SIG-M5 treated with dmso at 0.1 percent for 504 hours (cell line): ENCODE measurements around the gene AHCYL1.
"Not testable (repeated sequence)": the region's sequence is repeated elsewhere in the genome, so short reads cannot be mapped to it uniquely, and the experiment has no call there.

Experiments used
- DNase-seq: peaks from one replicate; lab custom pipeline; 2025; ENCODE audit not compliant: unreplicated experiment; lab: John Stamatoyannopoulos, UW

The AHCYL1 gene

DNA sequence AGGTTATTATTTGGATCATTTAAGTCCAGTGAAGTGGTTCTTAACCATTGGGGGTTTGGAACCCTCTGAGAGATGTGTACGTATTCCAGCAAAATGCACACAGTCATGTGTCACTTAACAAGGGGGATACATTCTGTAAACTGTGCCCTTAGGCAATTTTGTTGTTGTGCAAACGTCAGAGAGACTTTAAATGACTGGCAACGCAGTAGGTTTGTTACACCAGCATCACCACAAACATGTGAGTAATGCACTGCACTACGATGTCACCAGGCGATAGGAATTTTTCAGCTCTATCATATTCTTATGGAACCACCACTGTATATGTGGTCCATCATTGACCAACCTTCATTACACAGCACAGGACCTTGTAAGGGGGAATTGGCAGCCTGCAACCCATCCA is 11.9 kb downstream of the AHCYL1 start:
- no peak for DNase-seq

DNA sequence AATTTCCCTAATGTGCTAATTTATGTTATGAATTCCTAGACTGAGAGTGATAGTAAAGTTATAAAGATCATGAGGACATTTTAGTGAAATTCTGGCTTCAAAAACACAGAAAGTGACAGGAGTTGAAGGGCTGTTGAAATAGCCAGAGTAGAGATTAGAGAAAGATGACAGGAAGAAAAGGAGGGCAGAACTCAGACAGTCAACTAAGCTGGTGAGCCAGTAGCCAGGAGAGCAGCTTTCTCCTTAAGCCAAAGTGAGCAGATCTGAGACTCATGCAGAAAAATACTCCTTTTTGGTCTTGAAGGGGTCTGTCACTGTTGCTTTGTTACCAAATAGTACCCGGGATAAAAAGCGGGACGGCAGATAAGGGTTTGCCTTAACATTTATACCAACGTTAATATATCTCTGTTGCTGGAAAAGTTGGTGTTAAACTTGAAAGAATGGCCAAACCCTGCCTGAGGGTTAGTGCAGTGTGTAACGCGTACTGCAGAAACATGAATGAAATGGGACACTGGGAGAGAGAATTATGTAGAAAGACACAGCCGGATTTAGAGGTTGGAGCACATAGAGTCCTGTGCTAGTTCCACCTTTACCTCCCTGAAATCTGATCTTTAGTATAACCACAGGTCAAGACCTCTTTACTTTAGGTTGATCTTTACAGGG is 12.8 kb downstream of the AHCYL1 start:
- DNase-seq, result no peak

DNA sequence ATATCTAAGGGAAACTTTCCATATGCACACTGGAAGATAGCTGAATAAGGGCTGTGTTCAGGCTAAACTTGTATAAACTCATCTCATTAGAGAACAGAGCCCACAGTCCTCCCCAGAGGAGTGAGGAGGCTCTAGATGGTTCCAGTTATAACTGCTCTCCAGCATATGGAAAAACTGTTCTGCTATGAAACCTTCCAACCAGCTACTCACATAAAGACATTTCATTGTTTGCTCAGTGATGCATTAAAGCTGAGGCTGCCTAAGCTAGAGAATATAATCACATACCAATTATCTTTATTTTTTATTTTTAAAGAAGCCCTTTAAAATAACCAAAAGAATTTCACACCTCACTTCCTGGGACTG is 13.3 kb downstream of the AHCYL1 start:
- DNase-seq, result no peak

DNA sequence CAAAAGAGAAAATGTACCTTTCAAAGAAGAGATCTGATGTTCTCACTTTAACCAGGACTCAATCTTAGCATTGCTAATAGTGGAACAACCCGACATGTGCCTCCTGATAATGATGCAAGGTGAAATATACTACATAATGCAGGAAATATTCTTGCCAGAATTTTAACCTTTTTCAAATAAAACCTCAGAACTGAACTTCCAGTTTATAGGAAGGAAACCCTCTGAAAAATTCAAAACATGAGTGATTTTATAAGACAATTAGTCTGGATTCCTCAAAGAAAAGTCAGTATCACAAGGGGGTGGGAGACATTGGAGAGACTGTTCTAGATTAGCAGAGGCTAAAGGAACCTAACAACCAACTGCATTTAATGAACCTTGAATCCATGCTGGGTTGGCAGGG is 18.1 kb downstream of the AHCYL1 start:
- DNase-seq, result no peak

DNA sequence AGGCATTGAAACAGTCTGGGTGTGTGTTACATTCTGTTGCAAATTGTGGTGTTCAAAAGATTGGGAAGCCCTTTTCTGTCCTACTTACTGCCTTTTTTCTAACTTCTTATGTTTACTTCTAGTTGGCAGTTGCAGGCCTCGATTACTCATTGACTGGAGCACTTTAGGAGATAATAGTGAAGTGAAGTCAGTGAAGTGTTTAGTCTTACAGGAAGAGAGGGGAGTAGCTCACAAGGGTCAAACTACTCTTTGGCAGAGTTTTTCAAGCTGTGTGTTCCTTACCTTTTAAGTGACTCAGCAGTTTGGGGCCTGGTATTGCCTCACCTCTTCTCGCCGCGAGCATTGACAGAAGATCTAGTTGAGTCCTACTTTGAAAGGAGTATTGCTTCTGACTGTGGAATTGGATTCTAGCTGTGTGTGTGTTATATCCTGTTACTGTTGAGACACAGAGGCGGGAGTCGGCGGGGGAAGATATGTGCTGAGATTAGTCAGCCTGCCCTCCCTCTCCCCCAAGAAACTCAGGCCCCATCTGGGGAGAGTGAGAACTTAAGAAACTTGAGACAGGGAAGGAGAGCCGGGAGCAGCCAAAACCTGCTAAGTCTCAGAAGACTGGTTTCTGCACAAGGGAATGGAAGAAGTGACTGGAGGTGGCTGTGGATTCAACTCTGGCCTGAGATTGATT is 19.3 kb downstream of the AHCYL1 start:
- DNase-seq, result peak; percentile 79

DNA sequence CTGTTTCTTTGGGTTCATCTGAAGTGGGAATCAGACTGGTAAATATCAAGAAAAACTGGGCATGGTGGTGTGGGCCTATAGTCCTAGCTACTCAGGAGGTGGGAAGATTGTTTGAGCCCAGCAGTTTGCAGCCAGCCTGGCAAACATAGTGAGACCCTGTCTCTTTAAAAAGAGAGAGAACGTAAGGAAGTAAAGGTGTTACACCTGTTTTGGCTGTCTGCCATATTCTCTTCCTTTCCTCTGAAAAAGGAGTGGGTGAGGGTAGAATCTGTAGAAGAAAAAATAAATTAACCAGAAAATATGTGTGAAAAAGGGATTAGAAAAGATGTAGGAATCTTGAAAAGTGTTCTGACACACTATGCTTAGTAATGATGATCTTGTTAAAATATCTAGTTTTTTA is 20.0 kb downstream of the AHCYL1 start:
- DNase-seq, result no peak

DNA sequence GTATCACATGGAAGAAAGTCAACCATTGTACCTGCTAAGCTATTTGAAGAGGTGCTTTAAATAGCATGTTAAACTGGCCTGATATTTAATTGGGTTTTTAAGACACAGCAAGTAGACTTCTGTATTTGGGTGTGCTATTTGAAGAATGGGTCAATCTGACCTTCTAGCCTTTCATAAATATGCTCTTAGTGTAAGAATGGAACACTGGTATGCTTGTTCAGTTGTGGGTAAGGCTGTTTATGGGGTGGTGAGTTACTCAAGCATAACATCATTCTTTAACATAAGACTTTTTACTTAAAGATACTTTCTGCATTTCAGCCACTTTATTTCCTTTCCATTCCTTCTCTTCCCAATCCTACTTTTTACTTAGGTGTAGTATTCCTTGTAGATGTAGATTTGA is 21.4 kb downstream of the AHCYL1 start:
- DNase-seq, result no peak

DNA sequence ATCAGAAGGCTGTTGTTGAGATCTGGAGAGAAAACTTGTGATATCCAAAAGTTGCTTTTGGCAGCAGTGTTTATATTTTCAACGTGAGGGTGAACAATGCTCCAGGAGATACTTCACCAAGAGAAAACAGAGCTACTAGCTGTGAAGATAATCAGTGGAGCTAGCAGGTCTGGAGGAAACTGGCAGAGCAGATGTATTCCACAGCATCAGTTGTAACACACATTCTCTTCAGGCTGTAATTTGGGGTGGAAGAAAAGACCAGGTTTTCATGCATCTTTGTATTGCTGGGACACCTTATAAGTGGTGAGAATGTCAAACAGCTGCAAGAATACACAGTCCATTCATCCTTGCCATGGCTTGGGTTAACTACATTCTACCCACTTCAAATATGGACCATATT is 22.0 kb downstream of the AHCYL1 start:
- DNase-seq, result no peak

DNA sequence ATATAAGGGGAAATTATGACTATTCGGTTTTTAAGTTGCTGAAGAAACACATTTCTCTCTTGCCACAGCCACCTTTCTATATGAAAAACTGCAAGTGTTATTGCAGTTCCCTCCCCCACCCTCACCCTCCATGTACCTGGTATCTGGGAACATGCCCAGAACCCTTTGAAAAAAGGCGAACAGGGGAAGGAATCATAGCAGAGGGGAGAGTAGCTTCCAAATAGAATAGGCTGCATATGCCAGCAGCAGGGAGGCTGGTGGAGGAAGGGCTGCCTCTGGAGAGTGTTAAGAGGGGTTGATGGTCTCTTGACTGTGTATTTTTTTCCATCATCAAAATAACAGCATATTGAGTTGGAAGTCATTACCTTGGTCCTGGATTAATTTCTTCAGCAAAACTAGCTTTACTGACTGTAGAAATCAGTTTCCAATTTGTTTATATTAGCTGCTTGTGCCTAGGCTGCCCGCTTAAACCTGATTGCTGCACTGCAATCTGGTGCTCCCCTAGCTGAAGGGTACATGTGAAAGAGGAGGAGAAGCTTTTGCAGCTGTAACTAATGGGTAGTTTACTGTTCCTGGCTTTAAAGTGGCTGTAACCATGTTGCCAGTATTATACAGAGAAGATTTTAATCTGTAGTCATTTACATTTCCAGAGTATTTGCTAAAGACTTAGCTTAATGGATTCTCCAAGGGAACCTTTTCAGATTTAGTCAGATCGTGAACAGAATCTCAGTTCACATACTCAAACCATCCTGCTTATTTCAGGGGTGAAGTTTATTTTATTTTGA is 22.7 kb downstream of the AHCYL1 start:
- DNase-seq, result no peak

DNA sequence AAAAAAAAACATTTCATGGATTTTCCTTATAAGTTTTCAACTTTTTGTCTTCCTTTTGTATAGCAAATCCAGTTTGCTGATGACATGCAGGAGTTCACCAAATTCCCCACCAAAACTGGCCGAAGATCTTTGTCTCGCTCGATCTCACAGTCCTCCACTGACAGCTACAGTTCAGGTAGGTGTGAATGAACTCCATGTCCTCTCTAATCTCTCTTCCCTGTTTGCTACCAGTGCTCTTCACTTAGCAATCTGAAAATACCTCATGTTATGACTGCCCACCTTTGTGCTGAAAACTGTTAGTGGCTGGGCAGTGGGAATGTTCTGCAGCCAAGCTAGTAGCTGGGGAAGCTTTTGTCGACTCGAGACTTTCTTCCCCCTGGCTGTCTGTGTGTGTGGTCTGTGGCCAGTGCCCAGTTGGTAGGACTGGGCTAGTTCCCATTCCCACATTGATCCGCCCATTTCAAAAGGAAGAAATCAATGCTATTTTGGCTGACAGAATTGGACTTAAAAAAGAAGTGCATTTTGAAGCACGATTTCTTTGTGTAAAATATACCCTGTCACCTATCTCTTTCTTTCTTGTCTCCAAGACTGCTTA is 24.5 kb downstream of the AHCYL1 start:
- no peak for DNase-seq

DNA sequence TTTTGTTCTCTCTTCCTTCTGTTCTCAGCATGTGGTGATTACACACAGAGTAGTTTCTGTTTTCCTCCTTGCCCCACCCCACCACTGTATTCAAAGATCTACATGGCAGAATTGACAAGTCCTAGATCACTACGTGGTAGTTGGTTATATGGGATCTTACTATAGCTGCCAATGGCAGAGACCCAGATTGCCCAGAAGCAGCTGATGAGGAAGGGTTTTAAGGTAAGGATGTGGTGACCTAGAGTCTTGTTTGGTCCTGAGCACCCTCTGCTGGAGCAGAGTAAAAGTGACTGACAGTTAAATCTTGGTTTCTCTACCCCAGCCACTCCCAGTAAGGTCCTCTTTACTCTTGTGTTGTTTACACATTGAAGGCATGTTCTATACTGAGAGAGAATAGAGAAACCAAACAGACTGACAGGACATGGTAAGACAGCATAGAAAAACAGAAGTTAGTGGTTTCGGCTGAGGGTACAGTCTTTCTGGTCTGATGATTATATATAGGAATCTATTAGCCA is 27.0 kb downstream of the AHCYL1 start:
- peak; percentile 80 for DNase-seq

DNA sequence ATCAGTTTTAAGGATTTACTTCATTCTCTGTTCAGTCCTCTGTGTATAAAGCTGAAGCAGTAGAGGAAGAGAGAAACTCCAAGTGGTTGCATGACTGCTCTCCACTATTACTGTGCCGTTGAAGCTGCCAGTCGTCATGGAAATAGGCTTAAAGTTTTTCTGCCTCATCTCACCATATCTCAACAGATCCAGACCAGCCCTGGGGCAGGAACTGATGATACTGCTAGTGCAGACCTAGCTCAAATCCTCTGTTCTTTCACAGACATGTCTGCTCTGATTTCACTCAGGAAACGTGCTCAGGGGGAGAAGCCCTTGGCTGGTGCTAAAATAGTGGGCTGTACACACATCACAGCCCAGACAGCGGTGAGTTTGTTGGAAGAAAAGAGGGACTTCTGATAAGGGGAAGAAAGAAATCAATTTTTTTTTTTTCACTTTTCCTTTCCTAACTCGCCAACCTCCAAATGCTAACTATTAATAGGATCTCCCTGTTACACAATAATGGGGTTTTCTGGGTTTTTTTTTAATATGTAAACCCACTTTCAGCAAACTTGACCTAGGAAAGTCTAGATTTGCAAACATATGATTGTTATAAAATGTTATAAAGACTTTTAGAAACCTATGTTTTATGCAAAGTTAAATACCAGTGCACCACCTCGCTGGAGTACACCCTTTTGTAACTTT is 27.7 kb downstream of the AHCYL1 start:
- no peak for DNase-seq

DNA sequence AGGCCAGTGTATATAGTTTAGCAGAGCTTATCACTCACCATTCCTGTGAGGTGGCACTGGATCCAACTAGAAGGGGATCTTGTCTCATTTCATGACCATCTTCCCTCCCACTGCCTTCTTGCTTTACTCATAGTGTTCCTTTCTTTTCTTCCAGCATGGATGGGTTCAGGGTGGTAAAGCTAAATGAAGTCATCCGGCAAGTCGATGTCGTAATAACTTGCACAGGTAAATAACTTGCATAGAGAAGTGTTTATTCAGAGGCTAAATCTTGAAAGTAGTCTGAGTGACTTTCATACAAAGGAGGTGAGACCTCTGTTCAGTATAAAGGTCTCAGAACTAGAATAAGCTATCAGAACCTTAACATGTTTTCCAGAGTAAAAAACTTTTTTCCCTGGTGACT is 33.2 kb downstream of the AHCYL1 start:
- DNase-seq, result no peak

DNA sequence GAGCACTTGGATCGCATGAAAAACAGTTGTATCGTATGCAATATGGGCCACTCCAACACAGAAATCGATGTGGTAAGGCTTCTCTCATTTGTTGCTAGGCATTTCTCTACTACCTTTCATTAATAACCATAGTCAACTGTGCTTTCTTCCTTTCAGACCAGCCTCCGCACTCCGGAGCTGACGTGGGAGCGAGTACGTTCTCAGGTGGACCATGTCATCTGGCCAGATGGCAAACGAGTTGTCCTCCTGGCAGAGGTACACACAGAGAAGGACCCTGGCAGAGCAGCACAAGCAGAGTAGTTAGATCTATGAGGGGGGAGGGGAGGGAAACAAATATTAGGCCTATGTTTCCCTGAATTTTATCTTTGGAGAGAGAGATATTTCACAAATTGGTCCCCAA is 33.8 kb downstream of the AHCYL1 start:
- DNase-seq, result no peak

DNA sequence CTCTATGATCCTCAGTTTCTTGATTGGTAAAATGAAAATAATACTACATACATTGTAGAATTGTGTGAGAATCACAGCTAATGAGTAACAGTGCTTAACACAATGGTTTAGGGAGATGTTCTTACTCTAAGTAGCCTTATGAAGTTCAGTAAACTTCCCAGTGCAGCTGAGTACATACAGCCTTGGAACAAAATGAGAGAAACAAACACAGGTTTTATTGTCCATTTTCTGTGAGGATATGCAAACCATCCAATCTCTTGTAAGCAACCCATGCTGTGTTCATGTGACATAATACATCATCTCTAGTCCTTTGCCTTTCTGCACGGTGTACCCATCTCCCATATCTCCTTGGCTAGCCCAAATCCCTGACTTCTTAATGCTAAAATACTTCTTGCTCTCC is 35.2 kb downstream of the AHCYL1 start:
- no peak for DNase-seq

DNA sequence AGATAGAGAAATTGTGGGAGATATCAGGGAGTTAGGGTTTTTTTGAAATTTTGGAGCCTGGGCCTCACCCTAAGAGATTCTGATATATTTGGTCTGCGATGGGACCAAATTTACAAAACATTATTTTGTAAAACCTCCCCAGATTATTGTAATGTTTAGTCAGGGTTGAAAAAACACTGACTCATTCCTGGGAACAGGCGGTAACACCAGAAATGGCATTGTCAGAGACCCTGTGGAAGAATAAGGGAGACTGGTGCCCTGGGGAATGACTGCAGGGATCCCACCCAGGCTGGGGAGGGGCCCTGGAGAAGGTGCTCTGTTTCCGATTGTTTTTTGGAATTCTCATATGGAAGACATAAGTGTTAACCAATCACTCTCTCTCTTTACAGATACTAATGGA is 36.7 kb downstream of the AHCYL1 start:
- DNase-seq, result no peak

DNA sequence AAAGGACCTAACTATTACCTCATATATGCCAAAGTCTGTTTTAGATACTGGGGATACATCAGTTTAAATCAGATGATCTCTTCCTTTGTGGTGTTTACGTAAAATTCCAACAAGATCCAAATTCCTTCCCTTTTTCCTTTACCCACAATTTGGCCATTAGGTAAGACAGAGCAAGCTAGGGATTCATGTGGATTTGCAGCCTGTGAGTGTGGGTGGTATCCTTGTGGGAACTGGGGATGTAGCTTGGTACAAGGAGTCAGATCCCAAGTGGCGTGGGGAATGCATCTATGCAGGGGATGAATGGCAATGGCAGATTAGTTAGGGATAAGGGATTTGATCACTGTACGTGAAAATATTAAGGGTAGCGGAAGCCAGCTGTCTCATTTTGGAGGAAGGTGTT is 40.0 kb downstream of the AHCYL1 start:
- no peak for DNase-seq

DNA sequence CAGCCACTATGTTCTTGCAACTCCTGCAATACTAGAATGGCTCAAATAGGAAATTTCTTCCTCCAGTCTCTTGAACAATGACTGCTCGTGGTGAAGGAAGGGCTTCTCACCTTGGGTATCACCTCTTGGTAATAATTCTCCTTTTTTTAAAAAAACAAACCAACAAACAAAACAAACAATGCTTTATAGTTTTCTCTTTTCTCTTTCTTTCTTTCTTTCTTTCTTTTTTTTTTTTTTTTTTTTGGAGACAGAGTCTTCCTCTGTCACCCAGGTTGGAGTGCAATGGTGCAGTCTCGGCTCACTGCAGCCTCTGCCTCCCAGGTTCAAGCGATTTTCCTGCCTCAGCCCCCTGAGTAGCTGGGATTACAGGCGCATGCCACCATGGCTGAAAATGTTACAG is 46.1 kb downstream of the AHCYL1 start:
- DNase-seq, result not testable (repeated sequence)

DNA sequence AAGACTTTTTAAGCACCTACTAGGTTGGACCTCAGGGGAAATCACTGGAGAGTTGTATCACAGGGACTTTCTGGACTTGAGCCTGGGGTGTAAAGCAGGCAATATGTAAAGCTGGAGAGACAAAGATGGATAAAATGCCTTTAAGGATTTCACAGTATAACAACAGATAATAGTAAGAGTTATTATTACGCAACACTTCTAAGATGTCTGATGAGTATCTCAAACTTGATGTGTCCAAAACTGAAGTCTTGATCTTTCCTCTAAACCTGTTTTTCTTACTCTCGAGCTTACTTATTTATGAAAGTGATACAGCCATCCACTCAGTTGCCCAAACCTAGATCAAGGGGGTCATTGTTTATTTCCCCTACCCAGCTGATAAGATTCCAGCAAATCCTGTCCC is 47.8 kb downstream of the AHCYL1 start:
- DNase-seq, result no peak

DNA sequence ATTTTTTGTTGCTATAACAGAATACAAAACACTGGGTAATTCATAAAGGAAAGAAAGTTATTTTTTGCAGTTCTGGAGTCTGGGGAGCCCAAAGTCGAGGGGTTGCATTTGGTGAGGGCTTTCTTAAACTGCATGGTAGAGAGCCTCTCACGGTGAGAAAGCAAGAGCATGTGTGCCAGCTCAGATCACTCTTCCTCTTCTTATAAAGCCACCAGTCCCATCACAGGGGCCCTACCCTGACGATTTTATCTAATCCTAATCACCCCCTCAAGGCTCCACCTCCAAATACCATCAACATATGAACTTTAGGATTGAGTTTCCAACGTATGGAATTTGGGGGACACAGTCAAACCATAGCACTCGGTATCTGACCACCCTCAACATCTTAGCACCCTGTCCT is 48.9 kb downstream of the AHCYL1 start:
- DNase-seq, result no peak

DNA sequence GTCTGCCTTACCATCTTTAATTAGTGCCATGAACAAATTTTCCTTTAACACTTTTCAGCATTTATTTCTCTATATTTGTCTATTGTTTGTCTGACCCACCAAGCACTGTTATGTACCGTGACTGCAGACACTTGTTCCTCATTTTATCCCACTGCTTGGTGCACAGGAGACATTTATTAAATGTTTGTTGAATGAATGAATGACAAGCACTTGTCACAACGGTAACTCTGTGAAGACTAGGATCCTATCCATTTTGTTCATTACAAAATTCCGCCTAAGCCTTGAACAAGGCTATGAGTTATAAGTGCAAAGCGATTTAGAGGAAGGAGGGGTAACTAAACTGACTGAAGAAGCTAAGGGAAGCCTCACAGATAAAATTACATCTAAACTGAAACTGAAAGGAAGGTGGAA is 49.5 kb downstream of the AHCYL1 start:
- no peak for DNase-seq
